ENCODE results near the gene TTC34.
"Not testable (repeated sequence)": the region's sequence is repeated elsewhere in the genome, so short reads cannot be mapped to it uniquely, and the experiment has no call there.

The TTC34 gene

DNA sequence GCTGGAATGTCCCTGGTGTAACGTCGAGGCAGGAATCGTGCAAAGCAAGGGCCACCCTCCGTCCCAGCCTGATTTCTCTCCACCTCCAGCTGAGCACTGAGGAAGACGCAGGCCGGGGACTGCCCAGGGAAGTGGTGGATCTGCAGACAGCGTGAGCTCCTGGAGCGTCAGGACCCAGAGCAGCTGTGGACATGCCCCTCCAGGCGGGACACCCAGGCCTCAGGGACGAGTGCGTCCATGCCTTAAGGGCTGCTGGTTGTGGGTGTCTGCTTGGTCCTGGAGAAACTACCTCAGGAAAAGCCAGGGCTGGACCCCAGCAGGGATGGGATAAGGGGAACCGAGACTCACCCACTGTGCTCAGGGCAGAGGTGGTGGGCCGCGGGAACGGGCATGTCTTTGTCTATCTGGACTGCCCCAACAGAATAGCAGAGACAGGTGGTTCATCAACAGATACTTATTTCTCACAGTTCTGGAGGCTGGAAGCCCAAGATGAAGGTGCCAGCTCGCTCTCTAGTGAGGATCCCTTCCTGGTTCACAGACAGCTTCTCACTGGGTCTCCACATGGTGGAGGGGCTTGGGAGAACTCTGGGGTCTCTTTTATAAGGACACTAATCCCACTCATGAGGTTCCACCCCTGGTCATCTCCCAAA, 162.9 kb downstream of the TTC34 start:
- DNase-seq = no peak

DNA sequence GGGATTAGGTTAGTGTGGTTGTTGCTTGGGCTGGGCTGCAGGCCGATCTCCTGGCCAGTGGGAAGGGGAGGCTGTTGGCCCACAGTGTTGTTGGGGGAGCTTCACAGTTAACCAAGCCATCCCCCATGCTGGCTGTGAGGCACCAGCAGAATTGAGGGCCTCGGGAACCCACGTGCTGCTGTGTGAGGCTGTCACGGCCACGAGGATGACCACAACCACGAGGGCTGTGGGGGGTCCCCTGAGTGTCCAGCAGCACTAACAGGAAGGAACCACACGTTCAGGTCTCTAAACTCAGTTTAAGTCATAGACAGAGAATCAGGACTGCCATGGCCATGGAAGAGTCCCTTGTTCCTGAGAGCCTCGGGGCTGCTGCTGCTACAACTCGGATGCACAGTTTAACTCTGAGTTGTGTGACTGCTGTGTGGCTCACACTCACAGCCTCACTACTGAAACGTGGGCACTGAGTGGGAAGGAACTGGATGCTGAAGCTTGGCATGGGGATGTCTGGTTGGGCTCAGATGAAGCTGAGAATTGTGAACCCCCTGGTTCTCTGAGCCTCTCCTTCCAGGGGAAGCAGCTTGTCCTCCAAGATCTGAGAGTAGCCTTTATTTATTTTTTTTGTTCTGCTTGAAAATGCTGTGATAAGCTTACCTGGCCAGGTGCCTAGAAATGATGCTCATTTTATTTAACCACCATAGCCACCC, 163.9 kb downstream of the TTC34 start:
- DNase-seq = no peak

DNA sequence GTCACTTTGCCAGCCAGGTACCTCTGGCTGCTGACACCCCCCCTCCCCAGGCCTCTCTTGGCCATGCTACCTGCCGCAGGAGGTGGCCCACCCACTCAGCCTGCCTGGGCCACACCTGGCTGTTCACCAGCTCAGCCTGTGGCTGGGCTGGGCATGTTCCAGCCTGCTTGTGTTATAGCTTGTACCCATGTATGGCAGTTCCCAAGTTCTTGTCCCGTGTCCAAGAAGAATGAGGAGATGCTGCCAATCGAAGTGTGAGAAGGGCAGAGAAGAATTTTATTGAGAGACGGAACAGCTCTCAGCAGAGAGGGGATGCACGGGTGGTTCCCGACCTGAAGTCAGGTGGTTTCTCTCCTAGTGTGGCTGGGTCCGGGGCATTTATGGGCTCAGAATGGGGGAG, 164.8 kb downstream of the TTC34 start:
- no peak for DNase-seq

DNA sequence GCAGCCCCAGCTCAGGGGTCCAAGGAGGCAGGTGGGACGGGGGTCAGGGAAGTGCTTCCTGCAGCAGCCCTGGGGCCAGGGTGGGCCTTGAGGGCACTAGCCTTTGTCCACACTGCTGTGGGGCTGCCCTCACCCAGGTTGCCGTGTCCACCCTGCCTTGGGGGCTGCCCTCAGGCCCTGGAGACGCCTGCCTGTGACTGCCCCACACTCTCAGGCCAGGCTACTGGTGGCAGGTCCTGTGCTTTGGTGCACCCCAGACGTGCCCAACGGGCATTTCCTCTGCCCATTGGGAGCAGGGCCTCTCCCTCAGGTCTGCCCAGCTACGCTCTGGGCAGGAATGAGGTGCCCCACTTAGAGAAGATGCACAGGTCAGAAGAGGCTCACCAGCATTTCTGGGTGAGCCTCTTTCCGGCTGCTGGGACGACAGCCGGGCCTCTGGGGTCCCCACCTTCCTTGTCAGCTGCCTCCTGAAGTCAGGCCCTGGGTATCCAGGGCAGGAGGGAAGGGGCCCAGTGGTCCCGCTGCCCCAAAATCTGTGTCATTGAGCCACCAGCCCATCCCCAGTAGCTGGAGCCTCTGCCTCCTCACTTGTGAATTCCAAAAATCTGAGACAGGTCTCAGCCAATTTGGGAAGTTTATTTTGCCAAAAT, 166.0 kb downstream of the TTC34 start:
- no peak for DNase-seq

DNA sequence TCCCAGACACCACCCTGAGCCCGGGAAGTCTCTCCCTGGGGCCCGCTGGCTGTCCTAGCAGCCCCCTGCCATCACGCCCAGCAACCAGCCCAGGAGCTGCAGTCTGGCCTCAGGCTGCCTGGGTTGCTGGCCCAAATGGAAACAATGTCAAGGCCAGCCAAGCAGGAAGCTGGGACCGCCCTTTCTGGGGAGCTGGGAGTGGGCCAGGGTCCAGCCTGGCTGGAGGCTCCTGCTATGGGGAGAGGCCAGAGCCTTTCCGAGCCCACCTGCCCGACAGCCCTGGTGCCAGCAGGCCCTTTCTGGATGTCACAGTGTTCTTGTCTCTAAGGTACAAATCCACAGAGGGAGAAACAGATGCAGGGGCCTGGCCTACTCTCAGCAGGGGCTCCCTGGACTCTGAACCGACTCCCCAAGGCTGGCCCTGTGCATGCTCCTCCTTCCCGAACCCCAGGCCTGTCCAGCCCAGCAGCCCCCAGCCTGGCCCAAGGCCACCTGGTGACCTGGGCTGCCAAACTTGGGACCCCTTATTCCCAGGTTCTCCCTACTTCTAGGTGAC, 167.5 kb downstream of the TTC34 start:
- no peak for DNase-seq

DNA sequence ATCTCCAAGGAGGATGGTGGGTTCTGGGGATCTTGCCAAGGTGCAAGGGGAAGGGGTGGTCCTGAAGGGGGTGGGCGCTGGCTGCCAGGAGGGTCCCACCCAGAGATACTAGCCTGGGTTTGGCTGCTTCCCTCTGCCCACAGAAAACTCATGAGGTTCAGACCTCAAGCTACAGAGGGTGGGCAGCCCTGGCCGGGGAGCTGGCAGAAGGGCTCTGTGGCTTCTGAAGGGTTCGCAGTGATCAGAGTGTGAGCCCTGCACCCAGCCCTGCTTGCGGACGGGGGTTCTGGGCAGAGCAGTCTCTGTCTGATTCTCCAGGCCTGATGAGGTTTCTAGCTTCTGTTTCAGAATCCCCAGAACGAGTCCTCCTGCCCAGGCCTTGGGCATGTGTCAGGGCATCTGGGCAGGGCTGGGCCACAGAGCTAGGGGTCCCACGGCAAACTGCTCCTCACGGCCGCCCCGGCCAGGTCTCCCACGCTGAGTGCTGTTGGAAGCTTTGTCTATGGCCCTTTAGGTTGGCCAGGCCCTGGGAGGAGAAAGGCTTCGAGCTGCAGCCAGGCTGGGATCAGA, 168.0 kb downstream of the TTC34 start:
- no peak for DNase-seq

DNA sequence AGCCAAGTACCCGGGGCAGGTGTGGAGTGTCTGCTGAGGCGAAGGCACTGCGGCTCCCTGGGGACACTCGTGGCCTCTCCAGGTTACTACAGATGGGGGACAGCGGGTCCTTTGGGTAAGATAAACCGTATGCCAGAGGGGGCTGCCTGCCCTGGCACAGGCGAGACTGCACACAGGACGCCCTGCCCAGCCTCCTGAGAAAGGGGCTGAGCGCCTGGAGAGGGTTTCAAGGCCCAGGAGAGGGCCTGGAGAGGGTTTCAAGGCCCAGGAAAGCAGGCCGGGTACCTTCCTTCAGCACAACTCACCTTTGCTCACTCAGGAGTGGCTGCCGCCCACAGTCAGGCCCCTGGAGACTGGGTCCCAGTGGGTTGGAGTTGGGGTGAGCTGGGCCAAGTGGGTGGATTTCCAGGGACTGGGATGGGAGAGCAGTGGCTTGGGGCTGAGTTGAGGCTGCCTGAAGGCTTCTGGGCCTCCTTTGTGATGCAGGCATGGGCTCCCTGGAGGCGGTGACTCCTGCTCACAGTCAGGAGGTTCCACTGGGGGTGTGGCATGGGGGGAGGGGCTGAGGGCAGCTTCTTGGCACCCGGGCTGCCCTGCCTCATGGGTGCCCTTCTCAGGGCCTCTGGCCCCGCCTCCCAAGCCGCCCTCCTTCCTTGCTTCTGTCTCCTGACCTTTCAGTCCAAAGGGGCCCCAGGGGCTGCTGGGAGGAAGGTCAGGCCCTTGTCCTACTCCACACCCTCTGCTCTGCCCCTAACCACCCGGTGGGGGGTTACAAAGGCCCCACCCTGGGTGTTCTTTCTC, 168.7 kb downstream of the TTC34 start, which contains the start of gene MMEL1:
MMEL1 (minus strand) TSS at position 456 of the 801 bp plus-strand sequence. CDS start 3,532 bp downstream, outside the sequence.
- DNase-seq = no peak

DNA sequence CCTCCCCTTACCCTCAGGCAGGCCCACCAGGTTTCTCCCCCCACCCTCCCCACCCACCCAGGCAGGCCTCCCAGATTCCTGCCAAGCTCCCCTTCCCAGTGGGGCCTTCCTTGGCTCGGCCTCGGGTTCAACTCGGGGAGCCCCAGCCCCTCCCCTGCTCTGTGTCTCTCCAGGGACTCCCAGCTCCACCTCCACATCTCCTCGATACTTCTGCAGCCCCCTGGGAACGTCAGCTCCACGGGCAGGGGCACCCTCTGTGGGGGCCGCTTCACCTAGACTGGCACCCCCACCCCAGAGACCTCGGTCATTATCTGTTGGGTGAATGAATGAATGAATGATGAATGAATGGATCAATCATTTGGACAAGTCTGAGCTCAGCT, 169.5 kb downstream of the TTC34 start:
- no peak for DNase-seq

DNA sequence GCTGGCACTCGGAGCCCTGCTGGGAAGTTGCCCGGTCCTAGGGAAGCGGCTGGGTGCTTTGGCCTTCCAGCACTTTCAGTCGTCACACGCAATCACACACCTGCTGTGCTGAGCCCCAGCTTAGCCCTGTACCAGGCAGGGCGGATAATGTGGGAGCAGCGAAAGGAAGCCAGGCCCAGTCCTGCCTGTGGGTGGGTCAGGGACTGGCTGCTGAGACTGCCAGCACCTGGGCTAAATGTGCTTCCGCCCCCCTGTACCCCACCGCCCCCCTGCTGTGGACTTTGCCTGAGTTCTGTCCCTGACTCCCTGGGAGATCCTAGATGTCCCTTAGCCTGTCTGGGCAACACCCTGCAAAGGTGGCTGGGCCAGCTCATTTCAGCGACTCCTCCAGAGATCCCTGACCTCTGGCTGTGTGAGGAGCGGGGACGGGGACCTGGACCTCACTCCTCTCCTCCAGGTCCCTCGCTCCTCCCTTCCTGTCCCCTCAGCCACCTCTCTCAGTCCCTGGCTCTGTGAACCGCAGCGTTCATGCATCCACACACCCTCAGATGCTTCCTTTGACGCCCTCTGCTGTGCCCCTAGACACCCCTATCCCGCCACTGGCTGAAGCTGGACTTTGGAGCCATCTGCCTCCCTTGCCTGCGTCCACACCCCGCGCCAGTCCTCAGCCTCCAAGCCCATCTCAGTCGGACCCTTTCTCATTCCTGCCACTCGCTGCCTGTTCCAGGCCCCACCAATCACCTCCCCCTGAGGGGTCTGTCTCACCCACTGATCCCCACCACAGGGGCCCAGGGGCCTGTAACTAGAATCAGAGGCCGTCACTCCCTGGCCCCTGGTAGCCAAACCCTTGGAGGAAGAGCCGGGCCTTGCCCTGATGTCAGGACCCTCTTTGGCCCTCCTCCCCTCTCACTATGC, 170.1 kb downstream of the TTC34 start:
- DNase-seq = no peak

DNA sequence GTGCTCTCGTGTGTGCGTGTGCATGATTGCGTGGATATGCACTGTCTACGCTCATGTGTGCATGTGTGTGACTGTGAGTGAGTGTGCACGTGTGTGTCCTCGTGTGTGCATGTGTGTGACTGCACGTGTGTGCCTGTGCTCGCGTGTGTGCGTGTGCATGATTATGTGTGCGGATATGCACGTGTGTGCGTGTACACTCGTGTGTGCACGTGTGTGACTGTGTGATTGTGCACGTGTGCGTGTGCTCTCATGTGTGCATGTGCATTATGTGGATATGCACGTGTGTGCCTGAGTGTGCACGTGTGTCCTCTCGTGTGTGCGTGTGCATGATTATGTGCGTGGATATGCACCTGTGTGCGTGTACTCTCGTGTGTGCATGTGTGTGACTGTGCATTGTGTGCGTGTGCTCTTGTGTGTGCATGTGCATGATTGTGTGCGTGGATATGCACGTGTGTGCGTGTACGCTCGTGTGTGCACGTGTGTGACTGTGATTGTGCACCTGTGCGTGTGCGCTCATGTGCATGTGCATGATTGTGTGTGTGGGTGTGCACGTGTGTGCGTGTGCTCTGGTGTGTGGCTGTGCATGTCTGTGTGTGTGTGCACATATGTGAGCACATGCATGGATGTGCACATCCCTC, 170.9 kb downstream of the TTC34 start:
- no peak for DNase-seq

DNA sequence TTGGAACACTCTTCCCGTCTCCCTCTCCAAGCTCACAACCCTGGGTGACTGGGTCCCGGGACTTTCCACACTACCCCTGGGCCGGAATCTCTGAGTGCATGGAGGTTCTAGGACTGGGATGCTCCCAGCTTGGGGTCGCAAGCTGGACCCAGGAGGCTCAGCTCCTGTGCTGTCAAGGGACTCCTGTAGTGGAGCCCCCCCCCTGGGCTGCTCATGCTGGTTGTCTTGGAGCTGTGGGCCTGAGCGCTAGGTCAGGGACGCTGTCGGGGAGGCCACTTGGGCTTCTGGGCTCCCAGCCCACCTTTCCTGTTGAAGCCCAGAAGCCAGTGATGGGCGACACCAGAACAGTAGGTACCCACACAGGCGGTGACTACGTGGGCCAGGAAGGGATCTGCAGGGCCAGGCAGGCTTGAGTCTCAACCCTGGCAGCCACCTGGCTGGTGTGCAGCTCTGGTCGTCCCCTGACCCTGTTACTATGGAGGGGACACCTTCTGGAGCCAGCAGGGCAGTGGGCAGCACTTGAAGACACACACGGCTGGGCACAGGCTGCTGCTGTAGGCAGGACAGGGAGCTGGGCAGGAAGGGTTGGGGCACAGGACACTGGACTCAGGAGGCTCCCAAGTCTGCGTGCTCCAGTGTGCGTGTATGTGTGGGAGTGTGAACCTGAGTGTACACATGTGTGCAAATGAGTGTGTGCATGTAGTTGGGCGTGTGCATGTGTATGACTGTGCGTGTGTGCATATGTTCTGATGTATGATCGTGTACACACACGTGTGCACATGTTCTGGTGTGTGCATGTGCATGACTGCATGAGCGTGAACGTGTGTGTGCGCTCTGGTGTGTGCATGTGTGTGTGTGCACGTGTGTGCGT, 171.6 kb downstream of the TTC34 start:
- no peak for DNase-seq

DNA sequence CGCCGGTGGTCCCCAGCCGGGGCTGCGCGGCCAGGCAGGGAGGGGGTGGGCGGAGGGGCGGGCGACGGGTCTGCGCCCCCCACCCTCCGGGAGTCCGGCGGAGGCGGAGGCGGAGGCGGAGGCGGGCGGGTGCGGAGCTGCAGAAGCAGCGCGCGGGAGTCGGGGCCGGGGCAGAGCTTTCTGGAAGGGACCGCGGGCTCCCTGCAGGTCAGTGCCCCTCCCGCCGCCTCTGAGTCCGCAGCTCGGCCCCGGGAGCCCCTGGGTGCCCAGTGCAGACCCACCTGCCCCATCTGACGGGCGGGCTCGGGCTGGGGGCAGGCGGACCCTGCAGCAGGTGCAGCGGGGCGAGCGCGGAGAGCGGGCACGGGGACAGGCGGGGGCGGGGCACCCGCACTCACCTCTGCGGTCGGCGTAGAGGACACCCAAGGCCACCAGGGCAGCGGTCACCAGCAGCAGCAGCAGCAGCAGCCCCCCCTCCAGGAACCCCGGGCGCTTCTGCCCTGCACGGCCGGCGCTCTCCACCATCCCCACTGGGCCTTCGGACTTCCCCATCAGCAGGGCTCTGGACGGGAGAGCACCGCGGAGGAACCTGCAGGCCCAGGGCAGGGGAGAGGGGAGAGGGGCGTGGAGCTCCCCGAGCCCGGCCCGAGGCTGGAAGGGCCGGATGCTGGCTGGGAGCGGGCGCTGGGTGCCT, 172.4 kb downstream of the TTC34 start:
- DNase-seq = no peak

DNA sequence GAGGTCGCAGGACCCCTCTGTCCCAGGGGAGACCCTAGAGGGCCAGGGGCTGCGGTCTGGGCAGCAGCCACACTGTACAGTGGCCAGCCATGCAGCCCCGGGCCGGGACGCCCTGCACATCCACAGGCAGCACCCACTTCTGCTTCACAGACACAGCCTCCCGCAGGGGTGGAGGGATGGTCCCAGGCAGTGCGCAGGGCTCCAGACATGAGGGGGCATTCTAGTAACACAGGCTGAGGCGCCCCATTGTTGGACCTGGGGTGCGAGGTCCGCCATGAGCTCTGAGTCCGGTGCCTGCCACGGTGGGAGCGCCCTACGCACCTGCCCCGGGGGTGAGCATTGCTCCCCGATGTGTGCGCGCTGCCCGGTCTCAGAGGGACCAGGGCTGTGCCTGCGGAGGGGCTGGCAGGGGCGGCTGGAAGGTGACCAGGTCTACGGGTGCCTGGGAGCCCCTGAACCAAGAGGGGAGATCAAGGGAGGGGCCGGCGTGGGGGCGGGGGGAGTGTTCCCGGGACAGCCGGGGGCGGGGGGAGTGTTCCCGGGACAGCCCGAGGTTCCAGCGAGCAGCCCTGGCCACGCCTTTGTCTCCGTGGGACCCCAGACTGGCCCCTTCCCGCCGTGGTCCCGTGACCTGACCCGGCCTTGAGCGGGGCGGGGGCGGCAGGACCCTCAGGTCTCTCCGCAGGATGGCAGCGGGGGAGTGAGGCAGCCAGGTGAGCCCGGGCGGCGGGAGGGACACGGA, 173.1 kb downstream of the TTC34 start:
- no peak for DNase-seq

DNA sequence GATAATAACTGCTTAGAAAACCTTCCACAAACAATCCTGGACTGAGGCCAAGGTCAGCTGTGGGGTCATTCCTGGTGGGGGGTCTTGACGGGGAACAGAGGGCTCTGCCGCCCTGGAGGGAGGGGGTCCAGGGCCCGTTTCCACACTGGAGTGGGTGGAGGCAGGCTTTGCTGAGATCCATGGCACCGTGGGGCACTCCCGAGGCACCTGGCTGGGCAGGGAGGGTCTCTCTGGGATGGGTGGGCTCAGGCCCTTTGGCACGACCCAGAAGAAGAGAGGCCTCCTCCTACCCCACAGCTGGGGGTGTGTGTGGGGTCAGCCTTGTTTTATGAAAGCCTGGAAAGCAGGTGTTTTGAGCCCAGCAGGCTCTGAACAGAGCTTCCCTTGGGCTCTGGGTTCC, 173.7 kb downstream of the TTC34 start:
- DNase-seq = no peak

DNA sequence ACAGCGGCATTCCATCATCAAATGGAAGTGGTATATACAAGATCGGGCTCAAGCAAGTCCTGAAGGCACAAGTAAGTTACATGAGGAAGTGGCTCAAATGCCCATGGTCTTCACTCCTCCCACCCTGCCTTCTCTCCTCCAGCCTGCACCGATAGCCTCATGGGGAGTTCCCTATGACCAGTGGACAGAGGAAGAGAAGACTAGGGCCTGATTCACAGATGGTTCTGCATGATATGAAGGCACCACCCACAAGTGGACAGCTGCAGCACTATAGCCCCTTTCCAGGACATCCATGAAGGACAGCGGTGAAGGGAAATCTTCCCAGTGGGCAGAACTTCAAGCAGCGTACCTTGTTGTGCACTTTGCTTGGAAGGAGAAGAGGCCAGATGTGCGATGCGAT, 175.7 kb downstream of the TTC34 start:
- DNase-seq = not testable (repeated sequence)

DNA sequence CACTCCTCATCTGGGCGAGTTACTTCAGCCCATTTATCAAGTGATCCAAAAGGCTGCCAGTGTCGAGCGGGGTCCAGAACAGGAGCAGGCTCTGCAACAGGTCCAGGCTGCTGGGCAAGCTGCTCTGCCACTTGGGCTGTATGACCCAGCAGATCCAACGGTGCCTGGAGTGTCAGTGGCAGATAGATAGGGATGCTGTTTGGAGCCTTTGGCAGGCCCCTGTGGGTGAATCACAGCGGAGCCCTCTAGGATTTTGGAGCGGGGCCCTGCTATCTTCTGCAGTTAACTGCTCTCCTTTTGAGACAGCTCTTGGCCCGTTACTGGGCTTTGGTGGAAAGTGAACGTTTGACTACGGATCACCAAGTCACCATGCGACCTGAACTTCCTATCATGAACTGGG, 176.2 kb downstream of the TTC34 start:
- DNase-seq = no peak

DNA sequence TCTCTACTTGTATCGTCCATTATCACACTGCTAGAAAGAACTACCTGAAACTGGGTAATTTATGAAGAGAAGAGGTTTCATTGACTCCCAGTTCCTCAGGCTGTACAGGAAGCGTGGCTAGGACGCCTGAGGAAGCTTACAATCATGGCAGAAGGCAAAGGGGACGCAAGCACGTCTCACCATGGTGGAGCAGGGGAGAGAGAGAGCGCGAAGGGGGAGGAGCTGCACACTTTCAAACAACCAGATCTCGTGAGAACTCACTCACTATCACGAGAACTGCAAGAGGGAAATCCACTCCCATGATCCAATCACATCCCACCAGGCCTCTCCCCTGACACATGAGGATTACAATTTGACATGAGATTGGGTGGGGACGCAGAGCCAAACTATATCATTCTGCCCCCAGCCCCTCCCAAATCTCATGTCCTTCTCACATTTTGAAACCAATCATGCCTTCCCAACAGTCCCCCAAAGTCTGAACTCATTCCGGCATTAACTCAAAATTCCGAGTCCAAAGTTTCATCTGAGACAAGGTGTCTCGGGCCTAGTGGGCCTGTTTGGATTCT, 176.7 kb downstream of the TTC34 start:
- DNase-seq = no peak

Data from NCI-H2081 (cell line).